Left lung (tissue), 10 donors: ENCODE measurements around the gene ADAM12. TPM values are rescaled to one million over a fixed set of nuclear protein-coding genes. Genes with fewer than 3 reads are reported as not detected.

Experiments used
- ATAC-seq: fragments of 200-7000 bp; cut with Tn5 transposase; one replicate; pipeline ENCODE4 v1.9.1; 2020; ENCODE audit warnings: moderate library complexity
- DNase-seq, 4 donors: peaks; one replicate each; pipeline ENCODE4 v3.0.0-alpha.2; 2013 to 2020
- H3K27ac ChIP-seq, 2 donors: fragments of 200-600 bp; sonication (generic) in 1 of 2; one replicate each; pipeline versions ENCODE4 v1.5.0 to v1.8.0; 2020 to 2021
- H3K27me3 ChIP-seq, 2 donors: fragments of 200-600 bp; sonication (generic) in 1 of 2; one replicate each; pipeline versions ENCODE4 v1.5.0 to v1.8.0; 2020 to 2021
- H3K36me3 ChIP-seq, 2 donors: fragments of 200-600 bp; sonication (generic) in 1 of 2; one replicate each; pipeline versions ENCODE4 v1.5.0 to v1.8.0; 2020 to 2021
- H3K4me1 ChIP-seq, 2 donors: fragments of 200-600 bp; one replicate each; pipeline ENCODE4 v1.8.0; 2021
- H3K4me3 ChIP-seq, 2 donors: fragments of 200-600 bp; sonication (generic) in 1 of 2; one replicate each; pipeline versions ENCODE4 v1.5.0 to v1.8.0; 2020 to 2021; ENCODE audit warnings: mild to moderate bottlenecking in 1 of 2
- H3K9me3 ChIP-seq, 2 donors: fragments of 200-600 bp; sonication (generic) in 1 of 2; one replicate each; pipeline versions ENCODE4 v1.5.0 to v1.8.0; 2020 to 2021
- intact Hi-C, 2 donors: fragments of 100-400 bp; cut with DNase I; formaldehyde crosslinking; loops; one replicate each; pipeline versions ENCODE4 v1.11.2 to v1.14.2; 2022
- polyA plus RNA-seq, 6 donors: library from polyadenylated mRNA; unstranded; fragments of 120-200 nt; gene quantifications; one replicate each; pipeline ENCODE4 v1.2.1, GENCODE V29; 2013; ENCODE audit not compliant: insufficient read length in 6 of 6
- total RNA-seq, 2 donors: library from RNA; stranded (reverse); fragmentation: NEBNext Ultra II Directional; extraction: Animal tissue kit (Norgen Biotek cat#: 25700); gene quantifications; one replicate each; pipeline ENCODE4 v1.2.1, GENCODE V29; 2021
- TF ChIP-seq, protein P1 (sequence below), 2 donors: fragments of 200-600 bp; sonication (generic) in 1 of 2; IDR thresholded peaks; one replicate each; pipeline versions ENCODE4 v1.5.0 to v1.8.0; 2021; ENCODE audit warnings: antibody characterized with exemption in 2 of 2
- donor health status: DM: no; HTN: yes; CAD: no.
- donor health status: DM: no; HTN: no; CAD: no.

Gene ADAM12
- total and polyA plus RNA-seq, 8 donors = 2.6 to 22.4 (median 10.7) TPM

DNA sequence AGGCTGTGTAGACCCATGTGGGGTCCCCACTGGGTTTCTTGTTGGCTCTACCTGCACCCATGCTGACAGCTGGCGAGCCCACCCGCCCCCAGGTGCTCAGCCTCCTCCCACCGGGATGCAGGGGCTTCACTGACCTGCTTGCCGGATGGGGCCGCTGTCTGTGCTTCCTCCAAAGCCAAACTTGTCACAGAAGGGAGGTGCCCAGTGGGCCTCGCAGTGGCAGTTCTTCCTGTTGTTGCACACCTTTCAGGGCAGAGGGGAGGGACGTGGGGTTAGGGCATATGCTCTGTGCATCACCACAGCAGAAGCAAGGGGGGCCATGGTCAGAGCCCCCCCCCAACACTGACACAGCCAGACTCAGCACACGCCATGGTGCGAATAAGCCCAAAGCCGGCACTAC, 345.4 kb downstream of the ADAM12 start:
- no peaks in the 10 kb centered on the region for H3K36me3 ChIP-seq
- DNase-seq (peak in 1 of 4 donors; percentile 76), ATAC-seq (no peak)
- no peak overlapping the region for H3K4me3 ChIP-seq
- peak overlapping the region in 1 of 2 donors; percentile 77 for H3K27ac ChIP-seq
- H3K4me1 ChIP-seq = peaks cover 0 to 21% of the 10 kb centered on the region in 2 donors
- TF ChIP-seq, protein P1, sequence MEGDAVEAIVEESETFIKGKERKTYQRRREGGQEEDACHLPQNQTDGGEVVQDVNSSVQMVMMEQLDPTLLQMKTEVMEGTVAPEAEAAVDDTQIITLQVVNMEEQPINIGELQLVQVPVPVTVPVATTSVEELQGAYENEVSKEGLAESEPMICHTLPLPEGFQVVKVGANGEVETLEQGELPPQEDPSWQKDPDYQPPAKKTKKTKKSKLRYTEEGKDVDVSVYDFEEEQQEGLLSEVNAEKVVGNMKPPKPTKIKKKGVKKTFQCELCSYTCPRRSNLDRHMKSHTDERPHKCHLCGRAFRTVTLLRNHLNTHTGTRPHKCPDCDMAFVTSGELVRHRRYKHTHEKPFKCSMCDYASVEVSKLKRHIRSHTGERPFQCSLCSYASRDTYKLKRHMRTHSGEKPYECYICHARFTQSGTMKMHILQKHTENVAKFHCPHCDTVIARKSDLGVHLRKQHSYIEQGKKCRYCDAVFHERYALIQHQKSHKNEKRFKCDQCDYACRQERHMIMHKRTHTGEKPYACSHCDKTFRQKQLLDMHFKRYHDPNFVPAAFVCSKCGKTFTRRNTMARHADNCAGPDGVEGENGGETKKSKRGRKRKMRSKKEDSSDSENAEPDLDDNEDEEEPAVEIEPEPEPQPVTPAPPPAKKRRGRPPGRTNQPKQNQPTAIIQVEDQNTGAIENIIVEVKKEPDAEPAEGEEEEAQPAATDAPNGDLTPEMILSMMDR (IDR thresholded peaks at IDR 0.05) = no peak
- H3K27me3 ChIP-seq = no peaks in the 10 kb centered on the region
- no peaks in the 10 kb centered on the region for H3K9me3 ChIP-seq
- intact Hi-C loops = no loop called here

DNA sequence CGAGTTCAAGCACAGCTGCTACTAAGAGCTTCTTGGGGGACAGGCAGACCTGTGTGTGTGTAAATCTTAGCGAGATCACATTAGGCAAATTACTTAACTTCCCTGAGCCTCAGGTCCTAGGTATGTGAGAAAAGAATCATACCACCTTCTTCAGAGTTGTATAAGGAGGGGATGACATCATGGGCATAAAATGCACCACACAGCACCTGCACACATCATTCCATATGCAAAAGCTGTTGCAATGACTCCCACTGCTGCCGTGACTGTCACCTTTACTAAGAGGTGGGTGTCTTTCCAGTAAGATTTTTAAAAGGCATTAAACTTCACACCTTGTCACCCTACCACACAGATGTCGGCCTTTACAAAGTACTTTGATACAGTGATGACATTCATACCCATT, 345.9 kb downstream of the ADAM12 start:
- no peaks in the 10 kb centered on the region for H3K9me3 ChIP-seq
- H3K4me3 ChIP-seq = no peak overlapping the region
- intact Hi-C loops = no loop called here
- H3K36me3 ChIP-seq = no peaks in the 10 kb centered on the region
- DNase-seq (no peak), ATAC-seq (no peak)
- peaks cover 0 to 21% of the 10 kb centered on the region in 2 donors for H3K4me1 ChIP-seq
- peak overlapping the region; percentile 74 to 77 for H3K27ac ChIP-seq
- H3K27me3 ChIP-seq = no peaks in the 10 kb centered on the region
- TF ChIP-seq, protein P1 (IDR thresholded peaks at IDR 0.05) = no peak

DNA sequence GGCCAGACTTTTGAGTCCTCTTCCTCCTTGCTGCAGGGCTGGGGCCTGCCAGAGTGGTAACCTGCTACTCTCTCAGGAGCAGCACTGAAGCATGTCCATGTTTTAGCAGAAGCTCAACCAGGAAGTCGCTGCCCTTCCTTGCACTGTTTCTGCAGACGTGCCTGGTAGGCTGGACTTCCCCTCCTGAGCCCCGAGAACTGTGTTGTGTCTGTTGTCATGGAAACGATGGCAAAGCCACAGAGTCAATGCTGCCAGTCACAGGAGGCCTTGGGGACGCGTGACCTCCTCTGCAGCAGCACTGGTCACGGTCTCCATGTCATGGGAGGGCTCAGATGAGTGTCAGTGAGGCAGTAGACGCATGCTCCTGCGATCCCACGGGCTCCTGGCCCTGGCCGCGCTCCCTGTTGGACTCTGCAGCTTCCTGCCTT, 346.5 kb downstream of the ADAM12 start:
- TF ChIP-seq, protein P1 (IDR thresholded peaks at IDR 0.05) = no peak
- H3K27me3 ChIP-seq = no peaks in the 10 kb centered on the region
- intact Hi-C loops = no loop called here
- peak; percentile 96 for ATAC-seq
- H3K27ac ChIP-seq = peak overlapping the region; percentile 74 to 77
- no peak overlapping the region for H3K4me3 ChIP-seq
- peak; percentile 82 to 94 (median 90) for DNase-seq
- no peaks in the 10 kb centered on the region for H3K36me3 ChIP-seq
- no peaks in the 10 kb centered on the region for H3K9me3 ChIP-seq
- H3K4me1 ChIP-seq = peaks cover 0 to 21% of the 10 kb centered on the region in 2 donors

DNA sequence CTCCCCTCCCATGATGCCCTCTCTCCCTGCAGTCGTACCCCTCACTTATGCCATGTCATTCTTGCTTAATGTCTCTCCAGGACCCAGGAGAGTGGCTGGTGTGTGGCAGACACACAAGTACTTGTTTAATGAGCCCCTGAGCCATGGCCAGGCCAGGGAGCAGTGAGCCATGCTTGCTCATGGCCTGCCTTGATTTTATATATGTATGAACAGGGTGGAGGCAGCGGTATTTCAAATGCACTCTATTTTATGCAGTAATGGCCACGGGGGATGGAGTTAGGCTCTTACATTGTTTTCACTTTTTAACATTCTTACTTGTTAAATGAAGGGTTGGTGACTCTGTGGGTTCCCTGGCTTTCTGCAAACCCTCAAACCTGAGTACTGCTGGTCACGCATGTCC, 347.2 kb downstream of the ADAM12 start:
- Histone ChIP-seq H3K4me1 (peaks cover 0 to 21% of the 10 kb centered on the region in 2 donors), H3K36me3 (no peaks in the 10 kb centered on the region), H3K4me3 (no peak overlapping the region), H3K9me3 (no peaks in the 10 kb centered on the region), H3K27ac (peak overlapping the region; percentile 74 to 77), H3K27me3 (no peaks in the 10 kb centered on the region)
- intact Hi-C loops = no loop called here
- DNase-seq (no peak), ATAC-seq (no peak)
- TF ChIP-seq, protein P1 (IDR thresholded peaks at IDR 0.05) = no peak

DNA sequence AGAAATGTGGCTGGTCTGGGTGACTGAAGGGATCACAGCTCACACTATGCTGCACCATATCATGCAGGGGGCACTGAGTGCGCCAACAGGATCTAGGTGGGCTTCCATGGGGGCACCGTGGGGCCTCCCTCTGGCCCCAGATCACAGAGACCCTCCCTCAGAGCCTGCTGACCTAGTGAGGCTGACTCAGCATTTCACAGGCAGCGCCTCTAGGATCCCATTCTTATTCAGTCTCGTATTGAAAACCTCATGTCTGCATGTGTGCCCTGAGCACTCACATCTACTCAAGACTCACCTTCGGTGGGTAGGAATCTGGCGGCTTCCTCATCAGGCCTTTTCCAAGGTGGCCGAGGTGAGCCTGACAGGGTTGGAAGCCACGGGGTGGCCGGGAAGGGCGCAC, 350.3 kb downstream of the ADAM12 start:
- DNase-seq (no peak), ATAC-seq (no peak)
- Histone ChIP-seq H3K27ac (no peak overlapping the region), H3K4me1 (peaks cover 0 to 17% of the 10 kb centered on the region in 2 donors), H3K27me3 (no peaks in the 10 kb centered on the region), H3K9me3 (peaks cover 0 to 10% of the 10 kb centered on the region in 2 donors), H3K4me3 (no peak overlapping the region), H3K36me3 (no peaks in the 10 kb centered on the region)
- intact Hi-C loops = no loop called here
- TF ChIP-seq, protein P1 (IDR thresholded peaks at IDR 0.05) = no peak
